Type B pancreatic cell (in vitro differentiated cells): Measurements from ENCODE around the gene EPHB1. TPM values are rescaled to one million over a fixed set of nuclear protein-coding genes. Genes with fewer than 3 reads are reported as not detected.

ENCODE experiments used
- DNase-seq: peaks from one replicate; pipeline ENCODE4 v3.0.0; 2021; ENCODE audit warnings: mixed read lengths; ENCODE audit not compliant: unreplicated experiment; ENCODE audit errors: extremely low spot score
- H3K27ac Mint-ChIP-seq: 2 replicates; pipeline ENCODE4 v1.8.0; 2021; ENCODE audit warnings: mild to moderate bottlenecking, mixed read lengths
- H3K27me3 Mint-ChIP-seq: 2 replicates; pipeline ENCODE4 v1.8.0; 2021; ENCODE audit warnings: mixed read lengths
- H3K36me3 Mint-ChIP-seq: 2 replicates; pipeline ENCODE4 v1.8.0; 2021; ENCODE audit warnings: mixed read lengths
- H3K4me1 Mint-ChIP-seq: one replicate; pipeline ENCODE4 v1.8.0; 2021; ENCODE audit warnings: mixed read lengths; ENCODE audit not compliant: unreplicated experiment
- H3K4me3 Mint-ChIP-seq: 2 replicates; pipeline ENCODE4 v1.8.0; 2021; ENCODE audit warnings: mild to moderate bottlenecking, mixed read lengths
- H3K9me3 Mint-ChIP-seq: 2 replicates; pipeline ENCODE4 v1.8.0; 2021; ENCODE audit warnings: mixed read lengths
- total RNA-seq: library from RNA; stranded (reverse); gene quantifications from 2 replicates; pipeline ENCODE4 v1.2.1, GENCODE V29; 2021; ENCODE audit warnings: low replicate concordance
- TF ChIP-seq, protein P1 (sequence below): fragments of 200-600 bp; sonication (generic); conservative IDR thresholded peaks from 2 replicates; pipeline ENCODE4 v1.5.0; 2021; ENCODE audit warnings: antibody characterized with exemption, mild to moderate bottlenecking

Gene EPHB1
- total RNA-seq, 1 donor from 2014 or later, result 9.1 TPM

- no peak overlapping the region for H3K4me3 Mint-ChIP-seq
- H3K36me3 Mint-ChIP-seq, result no peaks in the 10 kb centered on the region
- H3K4me1 Mint-ChIP-seq, result no peaks in the 10 kb centered on the region
- TF ChIP-seq, protein P1, sequence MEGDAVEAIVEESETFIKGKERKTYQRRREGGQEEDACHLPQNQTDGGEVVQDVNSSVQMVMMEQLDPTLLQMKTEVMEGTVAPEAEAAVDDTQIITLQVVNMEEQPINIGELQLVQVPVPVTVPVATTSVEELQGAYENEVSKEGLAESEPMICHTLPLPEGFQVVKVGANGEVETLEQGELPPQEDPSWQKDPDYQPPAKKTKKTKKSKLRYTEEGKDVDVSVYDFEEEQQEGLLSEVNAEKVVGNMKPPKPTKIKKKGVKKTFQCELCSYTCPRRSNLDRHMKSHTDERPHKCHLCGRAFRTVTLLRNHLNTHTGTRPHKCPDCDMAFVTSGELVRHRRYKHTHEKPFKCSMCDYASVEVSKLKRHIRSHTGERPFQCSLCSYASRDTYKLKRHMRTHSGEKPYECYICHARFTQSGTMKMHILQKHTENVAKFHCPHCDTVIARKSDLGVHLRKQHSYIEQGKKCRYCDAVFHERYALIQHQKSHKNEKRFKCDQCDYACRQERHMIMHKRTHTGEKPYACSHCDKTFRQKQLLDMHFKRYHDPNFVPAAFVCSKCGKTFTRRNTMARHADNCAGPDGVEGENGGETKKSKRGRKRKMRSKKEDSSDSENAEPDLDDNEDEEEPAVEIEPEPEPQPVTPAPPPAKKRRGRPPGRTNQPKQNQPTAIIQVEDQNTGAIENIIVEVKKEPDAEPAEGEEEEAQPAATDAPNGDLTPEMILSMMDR, result no peak
- H3K27ac Mint-ChIP-seq, result no peak overlapping the region
- peaks cover 28% of the 10 kb centered on the region for H3K27me3 Mint-ChIP-seq
- no peak for DNase-seq
- H3K9me3 Mint-ChIP-seq, result no peaks in the 10 kb centered on the region
These were observed 289.3 kb downstream of the EPHB1 start for GRCh38 chr3:135084405-135084804.

DNA sequence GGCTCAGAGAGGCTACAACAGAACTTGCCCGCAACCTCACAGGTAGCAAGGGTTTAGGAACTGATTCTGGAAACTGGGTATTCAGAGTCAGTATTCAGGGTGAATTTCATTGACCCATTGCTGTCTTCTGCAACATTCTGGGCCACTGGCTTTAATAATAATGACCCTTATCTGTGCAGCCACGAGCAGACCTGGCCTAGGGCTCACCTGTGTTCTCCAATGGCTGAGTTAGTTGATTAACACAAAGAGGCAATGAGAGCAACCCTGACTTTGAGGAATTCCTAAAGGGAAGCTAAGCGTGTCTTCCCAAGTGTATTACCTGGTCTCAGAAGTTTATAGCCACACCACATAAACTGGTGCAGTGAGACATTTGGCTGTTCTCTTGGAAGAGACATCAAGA lies 289.9 kb downstream of the EPHB1 start:
- H3K27me3 Mint-ChIP-seq, result peaks cover 27% of the 10 kb centered on the region
- TF ChIP-seq, protein P1, result no peak
- no peak for DNase-seq
- no peak overlapping the region for H3K4me3 Mint-ChIP-seq
- no peaks in the 10 kb centered on the region for H3K9me3 Mint-ChIP-seq
- no peaks in the 10 kb centered on the region for H3K4me1 Mint-ChIP-seq
- H3K36me3 Mint-ChIP-seq, result no peaks in the 10 kb centered on the region
- H3K27ac Mint-ChIP-seq, result no peak overlapping the region

- TF ChIP-seq, protein P1, result no peak
- Mint-ChIP-seq H3K36me3 (no peaks in the 10 kb centered on the region), H3K4me3 (no peak overlapping the region), H3K27ac (no peak overlapping the region), H3K27me3 (peaks cover 20% of the 10 kb centered on the region), H3K9me3 (no peaks in the 10 kb centered on the region), H3K4me1 (no peaks in the 10 kb centered on the region)
- DNase-seq, result no peak
These were observed 290.8 kb downstream of the EPHB1 start for GRCh38 chr3:135085652-135086436.

DNA sequence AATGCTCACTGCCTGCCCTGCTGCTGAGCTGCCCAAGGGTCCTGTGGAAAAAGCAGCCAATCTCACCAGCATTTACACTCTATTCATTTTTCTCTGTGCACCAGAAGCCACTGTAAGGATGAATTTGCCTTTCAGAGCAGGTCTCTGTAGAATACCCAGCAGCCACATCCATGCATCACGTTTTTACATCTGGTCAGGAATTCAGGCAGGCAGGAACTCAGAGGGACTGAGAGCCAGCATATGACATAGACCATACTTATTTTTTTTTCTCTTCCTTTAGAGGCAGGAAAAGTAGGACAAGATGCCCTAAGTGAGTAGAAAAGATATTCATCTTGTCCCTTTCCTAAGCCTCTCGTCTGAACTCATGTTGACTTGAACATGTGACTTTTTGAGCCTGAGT lies 292.7 kb downstream of the EPHB1 start:
- Mint-ChIP-seq H3K27ac (no peak overlapping the region), H3K36me3 (no peaks in the 10 kb centered on the region), H3K27me3 (peaks cover 11% of the 10 kb centered on the region), H3K9me3 (no peaks in the 10 kb centered on the region), H3K4me1 (no peaks in the 10 kb centered on the region), H3K4me3 (no peak overlapping the region)
- TF ChIP-seq, protein P1, result no peak
- DNase-seq, result no peak

GRCh38 chr3:135089451-135089850 lies 294.4 kb downstream of the EPHB1 start:
- H3K4me1 Mint-ChIP-seq, result no peaks in the 10 kb centered on the region
- TF ChIP-seq, protein P1, result no peak
- no peaks in the 10 kb centered on the region for H3K36me3 Mint-ChIP-seq
- H3K9me3 Mint-ChIP-seq, result no peaks in the 10 kb centered on the region
- H3K4me3 Mint-ChIP-seq, result no peak overlapping the region
- DNase-seq, result no peak
- peaks cover 12% of the 10 kb centered on the region for H3K27me3 Mint-ChIP-seq
- H3K27ac Mint-ChIP-seq, result no peak overlapping the region
